Left colon (tissue), 2 donors: Measurements from ENCODE around the gene EIF2S3. TPM values are rescaled to one million over a fixed set of nuclear protein-coding genes. Genes with fewer than 3 reads are reported as not detected.
"Not testable (repeated sequence)": the region's sequence is repeated elsewhere in the genome, so short reads cannot be mapped to it uniquely, and the experiment has no call there.

Source experiments
- ATAC-seq: fragments of 200-7000 bp; cut with Tn5 transposase; one replicate; pipeline ENCODE4 v1.9.1; 2020; ENCODE audit warnings: mild to moderate bottlenecking, moderate library complexity
- DNase-seq, 2 donors: peaks; one replicate each; pipeline ENCODE4 v3.0.0-alpha.2; 2020
- intact Hi-C, 2 donors: fragments of 100-400 bp; cut with DNase I in 1 of 2; cut with micrococcal nuclease in 1 of 2; formaldehyde crosslinking; loops; one replicate each; pipeline versions ENCODE4 v1.11.2 to v1.14.0; 2022; cut with DNase I, micrococcal nuclease
- total RNA-seq, 2 donors: library from RNA; stranded (reverse); fragmentation: NEBNext Ultra II Directional; extraction: Animal tissue kit (Norgen Biotek cat#: 25700); gene quantifications; one replicate each; pipeline ENCODE4 v1.2.1, GENCODE V29; 2021
- donor health status: DM: no; HTN: no; CAD: no.
- donor health status: DM: yes; HTN: yes; CAD: no.

EIF2S3 gene
- total RNA-seq, 2 donors from 2014 or later, result 136 to 137 TPM

GRCh38 chrX:24037729-24038128 lies 17.0 kb upstream of the EIF2S3 start:
- ATAC-seq (no peak), DNase-seq (no peak)
- intact Hi-C loops, result no loop called here

GRCh38 chrX:24046060-24046459 lies 8.7 kb upstream of the EIF2S3 start:
- ATAC-seq, intact Hi-C loops, DNase-seq: not testable (repeated sequence)

GRCh38 chrX:24049643-24050042 lies 5.1 kb upstream of the EIF2S3 start:
- DNase-seq, ATAC-seq, intact Hi-C loops: not testable (repeated sequence)

DNA sequence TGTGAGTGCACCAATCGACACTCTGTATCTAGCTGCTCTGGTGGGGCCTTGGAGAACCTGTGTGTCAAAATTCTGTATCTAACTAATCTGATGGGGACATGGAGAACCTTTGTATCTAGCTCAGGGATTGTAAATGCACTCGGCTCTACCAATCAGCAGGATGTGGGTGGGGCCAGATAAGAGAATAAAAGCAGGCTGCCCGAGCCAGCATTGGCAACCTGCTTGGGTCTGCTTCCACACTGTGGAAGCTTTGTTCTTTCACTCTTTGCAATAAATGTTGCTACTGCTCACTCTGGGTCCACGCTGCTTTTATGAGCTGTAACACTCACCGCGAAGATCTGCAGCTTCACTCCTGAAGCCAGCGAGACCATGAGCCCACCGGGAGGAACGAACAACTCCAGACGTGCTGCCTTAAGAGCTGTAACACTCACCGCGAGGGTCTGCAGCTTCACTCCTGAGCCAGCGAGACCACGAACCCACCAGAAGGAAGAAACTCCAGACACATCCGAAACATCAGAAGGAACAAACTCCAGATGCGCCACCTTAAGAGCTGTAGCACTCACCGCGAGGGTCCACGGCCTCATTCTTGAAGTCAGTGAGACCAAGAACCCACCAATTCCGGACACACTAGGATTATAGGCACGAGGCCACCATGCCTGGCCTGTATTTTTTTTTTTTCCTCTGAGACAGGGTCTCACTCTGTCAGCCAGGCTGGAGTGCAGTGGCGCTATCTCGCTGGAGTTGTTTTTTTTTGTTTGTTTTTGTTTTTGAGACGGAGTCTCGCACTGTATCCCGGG lies 4.0 kb upstream of the EIF2S3 start:
- ATAC-seq, DNase-seq, intact Hi-C loops: not testable (repeated sequence)

- no peak for DNase-seq
- ATAC-seq, result peak; percentile 26
- intact Hi-C loops, result no loop called here
Observed at GRCh38 chrX:24055043-24055356, 244 bp downstream of the EIF2S3 start.

- no peak for DNase-seq
- ATAC-seq, result no peak
- intact Hi-C loops, result no loop called here
Observed at GRCh38 chrX:24063488-24063887, 8.7 kb downstream of the EIF2S3 start.

DNA sequence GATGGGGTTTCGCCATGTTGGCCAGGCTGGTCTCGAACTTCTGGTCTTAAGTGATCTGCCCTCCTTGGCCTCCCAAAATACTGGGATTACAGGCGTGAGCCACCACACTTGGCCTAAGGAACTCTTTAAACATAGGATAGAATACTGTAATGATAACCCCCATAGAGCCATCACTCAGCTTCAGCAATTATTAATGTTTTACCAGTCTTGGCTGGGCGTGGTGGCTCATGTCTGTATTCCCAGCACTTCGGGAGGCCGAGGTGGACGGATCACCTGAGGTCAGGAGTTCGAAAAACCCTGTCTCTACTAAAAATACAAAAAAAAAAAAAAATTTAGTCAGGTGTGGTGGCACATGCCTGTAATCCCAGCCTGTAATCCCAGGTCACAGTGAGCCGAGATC lies 15.1 kb downstream of the EIF2S3 start:
- intact Hi-C loops, result no loop called here
- ATAC-seq (no peak), DNase-seq (no peak)

DNA sequence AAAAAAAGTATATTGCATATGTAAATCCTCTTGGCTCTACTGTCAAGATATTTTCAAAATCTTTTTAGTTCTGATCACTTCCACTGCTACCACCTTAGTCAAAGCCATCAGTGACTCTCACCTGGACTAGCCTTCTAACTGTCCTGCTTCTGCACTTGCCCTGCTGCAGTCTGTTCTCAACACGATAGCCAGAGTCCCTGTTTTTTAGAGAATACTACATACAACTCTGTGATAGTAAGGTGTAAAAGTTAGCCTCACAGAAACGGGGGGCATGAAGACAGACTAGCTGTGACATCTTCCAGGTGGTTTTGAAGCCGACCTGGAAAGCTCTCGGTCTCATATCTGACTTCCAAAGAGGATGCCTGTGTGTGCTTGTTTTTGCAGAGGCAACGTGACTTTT lies 24.7 kb downstream of the EIF2S3 start:
- ATAC-seq (no peak), DNase-seq (no peak)
- intact Hi-C loops, result no loop called here

GRCh38 chrX:24080245-24080644 lies 25.5 kb downstream of the EIF2S3 start:
- intact Hi-C loops, result loop anchor here in 1 of 2 donors (5.0 kb wide), 1 partner anchor 162 kb away; no protein-coding TSS in a partner anchor
- ATAC-seq, DNase-seq: not testable (repeated sequence)

DNA sequence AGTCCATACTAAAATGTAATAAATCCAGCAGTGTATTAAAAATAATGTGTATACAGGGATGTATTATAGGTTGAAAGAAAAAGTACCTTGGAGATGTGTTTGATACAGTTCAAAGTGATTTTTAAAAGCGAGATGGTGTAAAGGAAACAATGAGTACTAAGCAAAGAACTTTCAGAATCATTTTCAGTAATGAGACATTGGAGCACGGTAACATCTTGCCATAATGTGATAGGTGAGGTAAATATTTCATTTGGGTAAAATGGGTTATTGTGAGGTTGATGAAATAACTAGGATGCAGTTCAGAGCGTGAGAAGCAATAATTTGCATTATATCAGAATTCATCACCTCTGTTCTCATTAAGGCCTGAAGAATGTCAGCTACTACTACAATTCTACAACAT lies 25.9 kb downstream of the EIF2S3 start:
- ATAC-seq, result no peak

GRCh38 chrX:24081661-24082154 lies 27.0 kb downstream of the EIF2S3 start:
- intact Hi-C loops, result loop anchor here in 1 of 2 donors (5.0 kb wide), 1 partner anchor 161 kb away; no protein-coding TSS in a partner anchor
- peak; percentile 59 to 66 for DNase-seq
- ATAC-seq, result peak; percentile 90

More for the DNA sequence above, 25.9 kb downstream of the EIF2S3 start:
- no peak for DNase-seq
- intact Hi-C loops, result loop anchor here in 1 of 2 donors (5.0 kb wide), 1 partner anchor 162 kb away; no protein-coding TSS in a partner anchor

- intact Hi-C loops, result loop anchor here in 1 of 2 donors (5.0 kb wide), 1 partner anchor 160 kb away; no protein-coding TSS in a partner anchor
- ATAC-seq (no peak), DNase-seq (no peak)
Observed at GRCh38 chrX:24082447-24082846, 27.7 kb downstream of the EIF2S3 start.

DNA sequence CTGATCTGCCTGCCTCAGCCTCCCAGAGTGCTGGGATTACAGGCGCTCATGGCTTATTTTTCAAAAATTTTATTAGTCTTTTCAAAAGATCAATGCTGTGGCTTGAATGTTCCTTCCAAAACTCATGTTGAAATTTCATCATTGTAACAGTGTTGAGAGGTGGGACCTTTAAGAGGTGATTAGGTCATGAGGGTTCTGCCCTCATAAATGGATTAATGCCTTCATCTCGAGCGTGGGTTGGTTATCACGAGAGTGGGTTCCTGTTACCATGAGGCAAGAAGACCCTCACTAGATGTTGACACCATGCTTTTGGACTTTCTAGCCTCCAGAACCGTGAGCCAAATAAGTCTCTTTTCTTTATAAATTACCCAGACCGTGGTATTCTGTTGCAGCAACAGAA lies 30.3 kb downstream of the EIF2S3 start:
- intact Hi-C loops, result no loop called here
- no peak for ATAC-seq
- DNase-seq, result no peak

DNA sequence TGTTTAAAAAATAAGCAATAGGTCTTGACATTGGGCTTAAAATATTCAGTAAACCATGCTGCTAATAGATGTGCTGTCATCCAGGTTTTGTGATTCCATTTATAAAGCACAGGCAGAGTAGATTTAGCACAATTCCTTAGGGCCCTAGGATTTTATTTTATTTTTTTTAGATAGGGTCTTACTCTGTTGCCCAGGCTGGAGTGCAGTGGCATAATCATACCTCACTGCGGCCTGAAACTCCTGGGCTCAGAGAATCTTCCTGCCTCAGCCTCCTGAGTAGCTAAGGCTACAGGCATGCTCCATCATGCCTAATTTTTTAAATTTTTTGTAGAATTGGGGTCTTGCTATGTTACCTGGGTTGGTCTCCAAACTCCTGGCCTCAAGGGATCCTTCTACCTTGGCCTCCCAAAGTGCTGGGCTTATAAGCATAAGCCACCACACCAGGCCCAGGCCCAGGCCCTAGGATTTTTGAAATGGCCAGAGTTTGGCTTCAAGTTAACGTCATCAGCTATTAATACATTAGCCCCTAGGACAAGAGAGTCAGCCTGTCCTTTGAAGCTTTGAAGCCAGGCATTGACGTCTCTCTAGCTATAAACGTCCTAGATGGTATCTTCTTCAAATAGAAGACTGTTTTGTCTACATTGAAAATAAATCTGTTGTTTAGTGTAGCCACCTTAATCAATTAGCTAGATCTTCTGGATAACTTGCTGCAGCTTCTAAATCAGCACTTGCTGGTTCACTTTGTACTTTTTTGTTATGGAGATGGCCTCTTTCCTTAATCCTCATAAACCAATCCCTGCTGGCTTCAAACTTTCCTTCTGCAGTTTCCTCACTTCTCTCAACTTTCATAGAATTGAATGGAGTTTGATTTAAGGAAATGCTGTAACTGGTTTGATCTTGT lies 35.8 kb downstream of the EIF2S3 start:
- ATAC-seq (no peak), DNase-seq (no peak)
- intact Hi-C loops, result no loop called here

DNA sequence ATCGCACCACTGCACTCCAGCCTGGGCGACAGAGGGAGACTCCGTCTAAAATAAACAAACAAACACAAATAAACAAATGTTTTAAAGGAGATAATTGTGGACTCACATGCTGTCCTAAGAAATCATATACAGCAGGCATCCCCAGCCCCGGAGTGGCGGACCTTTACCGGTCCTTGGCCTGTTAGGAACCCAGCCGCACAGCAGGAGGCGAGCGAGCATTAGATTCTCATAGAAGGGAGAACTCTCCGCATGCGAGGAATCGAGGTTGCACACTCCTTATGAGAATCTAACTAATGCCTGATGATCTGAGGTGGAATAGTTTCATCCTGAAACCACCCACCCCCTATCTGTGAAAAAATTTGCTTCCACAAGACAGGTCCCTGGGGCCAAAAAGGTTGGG lies 39.0 kb downstream of the EIF2S3 start:
- intact Hi-C loops, result no loop called here
- DNase-seq, result no peak
- ATAC-seq, result no peak

DNA sequence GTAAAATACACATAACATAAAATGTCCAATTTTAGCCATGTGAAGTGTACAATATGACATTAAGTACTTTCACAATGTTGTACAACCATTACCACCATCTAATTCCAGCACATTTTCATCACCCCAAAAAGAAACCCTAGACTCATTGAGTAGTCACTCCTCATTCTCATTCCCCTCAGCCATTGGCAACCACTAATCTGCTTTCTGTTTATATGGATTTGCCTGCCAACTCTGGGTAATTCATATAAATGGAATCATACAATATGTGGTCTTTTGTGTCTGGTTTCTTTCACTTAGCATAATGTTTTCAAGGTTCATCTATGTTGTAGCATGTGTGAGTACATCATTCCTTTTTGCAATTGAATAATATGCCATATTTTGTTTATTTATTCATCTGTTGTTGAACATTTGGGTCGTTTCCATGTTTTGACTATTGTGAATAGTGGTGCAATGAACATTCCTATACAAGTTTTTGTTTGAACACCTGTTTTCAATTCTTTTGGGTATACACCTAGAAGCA lies 43.0 kb downstream of the EIF2S3 start:
- intact Hi-C loops, result no loop called here
- DNase-seq (no peak), ATAC-seq (no peak)

DNA sequence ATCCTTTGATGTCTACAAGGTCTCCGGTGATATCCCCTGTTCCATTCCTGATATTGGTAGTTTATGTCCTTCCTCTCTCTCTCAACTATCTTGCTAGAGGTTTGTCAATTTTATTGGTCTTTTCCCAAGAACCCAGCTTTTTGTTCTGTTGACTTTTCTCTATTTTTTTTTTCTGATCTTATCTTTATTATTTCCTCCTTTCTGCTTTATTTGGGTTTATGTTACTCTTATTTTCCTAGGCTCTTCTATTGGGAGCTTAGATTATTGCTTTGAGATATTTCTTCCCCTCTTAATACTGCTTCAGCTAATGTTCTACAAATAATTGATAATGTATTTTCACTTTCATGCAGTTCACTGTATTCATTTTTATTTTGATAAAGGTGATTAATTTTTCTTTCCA lies 44.2 kb downstream of the EIF2S3 start:
- DNase-seq (no peak), ATAC-seq (no peak)
- intact Hi-C loops, result no loop called here

GRCh38 chrX:24099394-24099793 lies 44.6 kb downstream of the EIF2S3 start:
- intact Hi-C loops, result no loop called here
- ATAC-seq (no peak), DNase-seq (no peak)

DNA sequence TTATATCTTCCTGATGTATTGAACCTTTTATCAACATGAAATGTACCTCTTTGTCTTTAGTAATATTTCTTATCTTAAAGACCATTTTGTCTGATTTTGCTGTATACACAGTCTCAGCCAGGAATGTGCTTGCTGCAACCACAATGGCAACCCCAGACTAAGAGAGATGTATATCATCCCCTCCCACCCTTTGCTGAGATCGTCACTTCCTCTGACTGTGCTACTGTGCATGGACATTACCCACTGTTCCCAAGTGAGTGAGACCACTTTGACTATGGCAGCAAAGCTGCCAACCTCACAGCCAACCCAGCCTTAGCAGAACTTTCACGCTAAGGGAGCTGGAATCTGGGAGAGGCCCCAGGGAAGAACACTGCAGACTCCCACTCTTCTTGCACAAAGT lies 46.0 kb downstream of the EIF2S3 start:
- ATAC-seq, result no peak
- DNase-seq, result no peak
- intact Hi-C loops, result no loop called here
